CD4-positive, alpha-beta T cell (primary cell): Measurements from ENCODE around the gene SERPINA6. TPM values are rescaled to one million over a fixed set of nuclear protein-coding genes. Genes with fewer than 3 reads are reported as not detected.

Experiments used
- ATAC-seq: fragments of 200-7000 bp; cut with Tn5 transposase; one replicate; pipeline ENCODE4 v1.10.0; 2022; ENCODE audit warnings: mild to moderate bottlenecking; ENCODE audit not compliant: poor library complexity
- CTCF ChIA-PET: fragments of 350-600 bp; sonication (Branson Sonifier 250); formaldehyde crosslinking; loops from one replicate; lab custom pipeline; 2021; ENCODE audit warnings: antibody characterized with exemption, inconsistent platforms; lab: Charles Lee
- POLR2A ChIA-PET: fragments of 350-600 bp; sonication (Branson Sonifier 250); formaldehyde crosslinking; loops from one replicate; lab custom pipeline; 2021; ENCODE audit warnings: antibody characterized with exemption, inconsistent platforms; lab: Charles Lee
- DNase-seq, 14 experiments: peaks; one replicate each; pipeline ENCODE4 v3.0.0-alpha.2; 2013 to 2020; ENCODE audit warnings: mixed read lengths in 2 of 14
- H3K27ac ChIP-seq, 2 donors: one replicate each; pipeline versions ENCODE4 v1.5.1 to v1.7.0; 2013; ENCODE audit warnings: low read length in 2 of 2, low read depth in 1 of 2, mild to moderate bottlenecking in 1 of 2
- H3K27me3 ChIP-seq, 2 experiments: 1 replicate in 1 of 2; 2 replicates in 1 of 2; pipeline versions ENCODE4 v1.6.1 to v1.7.0; 2013; ENCODE audit warnings: low read length in 2 of 2, control low read depth in 1 of 2, mild to moderate bottlenecking in 1 of 2, moderate library complexity in 1 of 2; ENCODE audit not compliant: insufficient read depth in 2 of 2, control insufficient read depth in 1 of 2
- H3K36me3 ChIP-seq: one replicate; pipeline ENCODE4 v1.6.1; 2013; ENCODE audit warnings: low read length, control low read depth; ENCODE audit not compliant: insufficient read depth
- H3K4me1 ChIP-seq: one replicate; pipeline ENCODE4 v1.6.1; 2013; ENCODE audit warnings: low read length, control low read depth; ENCODE audit not compliant: insufficient read depth
- H3K4me3 ChIP-seq: one replicate; pipeline ENCODE4 v1.5.1; 2013; ENCODE audit warnings: mild to moderate bottlenecking, low read length, moderate library complexity
- H3K9me3 ChIP-seq, 2 experiments: 1 replicate in 1 of 2; 2 replicates in 1 of 2; pipeline versions ENCODE4 v1.6.1 to v1.7.0; 2013; ENCODE audit warnings: low read length in 2 of 2, mild to moderate bottlenecking in 2 of 2, control low read depth in 1 of 2, moderate library complexity in 1 of 2; ENCODE audit not compliant: control insufficient read depth in 1 of 2, insufficient read depth in 1 of 2
- H3K27ac Mint-ChIP-seq: one replicate; pipeline ENCODE4 v1.8.0; 2020; ENCODE audit warnings: mixed read lengths
- H3K27me3 Mint-ChIP-seq: one replicate; pipeline ENCODE4 v1.8.0; 2021; ENCODE audit warnings: mixed read lengths
- H3K36me3 Mint-ChIP-seq: one replicate; pipeline ENCODE4 v1.8.0; 2021; ENCODE audit warnings: low read depth, mixed read lengths
- H3K4me1 Mint-ChIP-seq: one replicate; pipeline ENCODE4 v1.8.0; 2021; ENCODE audit warnings: low read depth, mixed read lengths
- H3K4me3 Mint-ChIP-seq: one replicate; pipeline ENCODE4 v1.8.0; 2020; ENCODE audit warnings: mild to moderate bottlenecking, mixed read lengths
- H3K9me3 Mint-ChIP-seq: one replicate; pipeline ENCODE4 v1.8.0; 2020; ENCODE audit warnings: mixed read lengths
- intact Hi-C, 2 experiments: fragments of 100-400 bp; cut with DNase I in 1 of 2; cut with micrococcal nuclease in 1 of 2; formaldehyde crosslinking; loops; one replicate each; pipeline versions ENCODE4 v1.15.1 to v1.9.0; 2023 to 2025; cut with DNase I, micrococcal nuclease
- total RNA-seq, 174 experiments: library from RNA in 2 of 174; stranded (reverse) in 2 of 174; gene quantifications; one replicate each; pipeline ENCODE4 v1.2.3 and lab custom pipeline; 2021 to 2026
- TF ChIP-seq, protein P1 (sequence below): fragments of 200-600 bp; IDR thresholded peaks from one replicate; pipeline ENCODE4 v1.8.0; 2022; ENCODE audit warnings: antibody characterized with exemption, mild to moderate bottlenecking

SERPINA6 gene
- total RNA-seq, 2 experiments from 2014 or later: not detected

- Histone ChIP-seq H3K4me3 (no peak overlapping the region), H3K27me3 (peaks cover 0 to 5% of the 10 kb centered on the region in 2 experiments), H3K4me1 (no peaks in the 10 kb centered on the region), H3K27ac (no peak overlapping the region), H3K36me3 (no peaks in the 10 kb centered on the region), H3K9me3 (no peaks in the 10 kb centered on the region)
- ChIA-PET CTCF (no interaction called here), POLR2A (no interaction called here)
- TF ChIP-seq, protein P1, sequence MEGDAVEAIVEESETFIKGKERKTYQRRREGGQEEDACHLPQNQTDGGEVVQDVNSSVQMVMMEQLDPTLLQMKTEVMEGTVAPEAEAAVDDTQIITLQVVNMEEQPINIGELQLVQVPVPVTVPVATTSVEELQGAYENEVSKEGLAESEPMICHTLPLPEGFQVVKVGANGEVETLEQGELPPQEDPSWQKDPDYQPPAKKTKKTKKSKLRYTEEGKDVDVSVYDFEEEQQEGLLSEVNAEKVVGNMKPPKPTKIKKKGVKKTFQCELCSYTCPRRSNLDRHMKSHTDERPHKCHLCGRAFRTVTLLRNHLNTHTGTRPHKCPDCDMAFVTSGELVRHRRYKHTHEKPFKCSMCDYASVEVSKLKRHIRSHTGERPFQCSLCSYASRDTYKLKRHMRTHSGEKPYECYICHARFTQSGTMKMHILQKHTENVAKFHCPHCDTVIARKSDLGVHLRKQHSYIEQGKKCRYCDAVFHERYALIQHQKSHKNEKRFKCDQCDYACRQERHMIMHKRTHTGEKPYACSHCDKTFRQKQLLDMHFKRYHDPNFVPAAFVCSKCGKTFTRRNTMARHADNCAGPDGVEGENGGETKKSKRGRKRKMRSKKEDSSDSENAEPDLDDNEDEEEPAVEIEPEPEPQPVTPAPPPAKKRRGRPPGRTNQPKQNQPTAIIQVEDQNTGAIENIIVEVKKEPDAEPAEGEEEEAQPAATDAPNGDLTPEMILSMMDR: no peak
- DNase-seq: no peak
- H3K27ac Mint-ChIP-seq: no peak overlapping the region
- no peaks in the 10 kb centered on the region for H3K9me3 Mint-ChIP-seq
- no peaks in the 10 kb centered on the region for H3K27me3 Mint-ChIP-seq
- no peak overlapping the region for H3K4me3 Mint-ChIP-seq
- H3K36me3 Mint-ChIP-seq: no peaks in the 10 kb centered on the region
- intact Hi-C loops: no loop called here
- no peaks in the 10 kb centered on the region for H3K4me1 Mint-ChIP-seq
- no peak for ATAC-seq
These were observed 38.0 kb downstream of the SERPINA6 start for GRCh38 chr14:94285158-94285557.

DNA sequence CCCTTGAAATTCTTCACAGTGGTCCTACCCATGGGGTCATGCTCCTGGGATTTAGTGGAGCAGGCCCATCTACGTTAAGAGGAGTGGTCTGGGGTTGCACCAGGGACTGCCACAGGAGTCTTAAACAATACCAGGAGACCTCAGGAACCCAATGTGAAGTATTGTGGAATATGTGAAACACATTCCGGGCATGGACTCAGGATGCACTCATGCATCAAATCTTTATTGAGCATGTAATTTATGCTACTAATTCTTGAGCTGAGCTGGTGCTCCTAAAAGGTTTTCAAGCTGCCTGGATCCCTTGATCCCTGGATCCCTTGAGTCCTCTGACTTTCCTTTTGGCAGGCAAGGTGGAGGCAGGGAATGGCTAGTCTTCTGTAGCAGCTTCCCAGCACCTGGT, 38.9 kb downstream of the SERPINA6 start:
- Mint-ChIP-seq H3K36me3 (no peaks in the 10 kb centered on the region), H3K9me3 (no peaks in the 10 kb centered on the region), H3K27ac (no peak overlapping the region), H3K4me3 (no peak overlapping the region), H3K4me1 (no peaks in the 10 kb centered on the region), H3K27me3 (no peaks in the 10 kb centered on the region)
- intact Hi-C loops: no loop called here
- Histone ChIP-seq H3K27ac (no peak overlapping the region), H3K36me3 (no peaks in the 10 kb centered on the region), H3K27me3 (peaks cover 0 to 5% of the 10 kb centered on the region in 2 experiments), H3K9me3 (no peaks in the 10 kb centered on the region), H3K4me1 (no peaks in the 10 kb centered on the region), H3K4me3 (no peak overlapping the region)
- TF ChIP-seq, protein P1: no peak
- DNase-seq: no peak
- CTCF ChIA-PET: no interaction called here
- no peak for ATAC-seq
- POLR2A ChIA-PET: no interaction called here

- POLR2A ChIA-PET: no interaction called here
- no peak overlapping the region for H3K4me3 ChIP-seq
- H3K4me1 ChIP-seq: no peaks in the 10 kb centered on the region
- TF ChIP-seq, protein P1: no peak
- H3K9me3 Mint-ChIP-seq: no peaks in the 10 kb centered on the region
- no peaks in the 10 kb centered on the region for H3K27me3 Mint-ChIP-seq
- H3K27me3 ChIP-seq: no peaks in the 10 kb centered on the region
- intact Hi-C loops: no loop called here
- H3K4me1 Mint-ChIP-seq: no peaks in the 10 kb centered on the region
- H3K9me3 ChIP-seq: no peaks in the 10 kb centered on the region
- no peak for ATAC-seq
- H3K36me3 Mint-ChIP-seq: no peaks in the 10 kb centered on the region
- CTCF ChIA-PET: interaction anchor here (0.8 kb wide), 1 partner anchor 13 kb away, joined by 3 read pairs; no protein-coding TSS in a partner anchor
- no peak for DNase-seq
- no peak overlapping the region for H3K27ac Mint-ChIP-seq
- H3K4me3 Mint-ChIP-seq: no peak overlapping the region
- H3K27ac ChIP-seq: no peak overlapping the region
- no peaks in the 10 kb centered on the region for H3K36me3 ChIP-seq
These were observed 40.0 kb downstream of the SERPINA6 start for GRCh38 chr14:94282991-94283723.
